HepG2 (cell line): ENCODE results near the gene NSD1. TPM values are rescaled to one million over a fixed set of nuclear protein-coding genes. Genes with fewer than 3 reads are reported as not detected.
A peak's percentile ranks its signal among the peaks of the same experiment; 100 is the strongest.

ENCODE experiments used
- ARID2 ChIP-seq: sonication (generic); formaldehyde crosslinking; IDR thresholded peaks from 2 replicates; pipeline ENCODE4 v1.8.1; 2022; ENCODE audit warnings: mild to moderate bottlenecking, missing genetic modification reagents, borderline replicate concordance
- DNMT1 ChIP-seq: sonication (generic); formaldehyde crosslinking; IDR thresholded peaks from 2 replicates; pipeline ENCODE4 v1.5.1; 2020; ENCODE audit warnings: mild to moderate bottlenecking, missing genetic modification reagents
- GTF2F1 ChIP-seq: fragments of 150-350 bp; IDR thresholded peaks from 2 replicates; pipeline ENCODE4 v1.6.1; 2014; ENCODE audit warnings: low read length
- KDM5A ChIP-seq: fragments of 200-600 bp; sonication (generic); IDR thresholded peaks from 2 replicates; pipeline ENCODE4 v1.7.0; 2018; ENCODE audit warnings: antibody characterized with exemption, mild to moderate bottlenecking, low read length, borderline replicate concordance
- MED8 ChIP-seq: sonication (generic); formaldehyde crosslinking; IDR thresholded peaks from 2 replicates; pipeline ENCODE4 v1.8.1; 2023; ENCODE audit warnings: mild to moderate bottlenecking, missing genetic modification reagents; ENCODE audit not compliant: insufficient replicate concordance
- MIER2 ChIP-seq: IDR thresholded peaks from 2 replicates; pipeline ENCODE4 v1.6.1; 2016; ENCODE audit warnings: missing biosample characterization, missing genetic modification reagents
- MXI1 ChIP-seq: IDR thresholded peaks from 3 replicates; pipeline ENCODE4 v1.6.1; 2012; ENCODE audit warnings: low read depth, low read length, inconsistent platforms, borderline replicate concordance
- NCOA2 ChIP-seq: sonication (generic); formaldehyde crosslinking; IDR thresholded peaks from 2 replicates; pipeline ENCODE4 v1.8.0; 2022; ENCODE audit warnings: inconsistent platforms
- NR1H2 ChIP-seq: sonication (generic); formaldehyde crosslinking; IDR thresholded peaks from 2 replicates; pipeline ENCODE4 v1.8.1; 2022; ENCODE audit warnings: low read depth, missing genetic modification reagents, borderline replicate concordance
- RFX3 ChIP-seq: IDR thresholded peaks from 2 replicates; pipeline ENCODE4 v1.6.1; 2016; ENCODE audit warnings: missing biosample characterization, missing genetic modification reagents
- ZBTB21 ChIP-seq: sonication (generic); formaldehyde crosslinking; IDR thresholded peaks from 2 replicates; pipeline ENCODE4 v1.4.0; 2020; ENCODE audit warnings: missing genetic modification reagents
- ZBTB8A ChIP-seq: sonication (generic); formaldehyde crosslinking; IDR thresholded peaks from 2 replicates; pipeline ENCODE4 v1.4.0; 2020; ENCODE audit warnings: mild to moderate bottlenecking, low read depth, missing genetic modification reagents, borderline replicate concordance
- ZNF3 ChIP-seq: IDR thresholded peaks from 2 replicates; pipeline ENCODE4 v1.7.0; 2017; ENCODE audit warnings: inconsistent platforms
- ZNF431 ChIP-seq: sonication (generic); formaldehyde crosslinking; IDR thresholded peaks from 2 replicates; pipeline ENCODE4 v1.9.0; 2022; ENCODE audit warnings: missing genetic modification reagents, low read depth, mild to moderate bottlenecking, borderline replicate concordance
- ZNF570 ChIP-seq: sonication (generic); formaldehyde crosslinking; IDR thresholded peaks from 2 replicates; pipeline ENCODE4 v1.4.0; 2020; ENCODE audit warnings: mild to moderate bottlenecking, missing genetic modification reagents, borderline replicate concordance
- ZNF746 ChIP-seq: sonication (generic); formaldehyde crosslinking; IDR thresholded peaks from 2 replicates; pipeline ENCODE4 v1.8.0; 2022; ENCODE audit warnings: mild to moderate bottlenecking, missing genetic modification reagents
- polyA plus RNA-seq, 8 experiments: library from polyadenylated mRNA; depleted of rRNA in 3 of 8; stranded (reverse) in 7 of 8; unstranded in 1 of 8; fragments of >200 nt; fragmentation: Illumina TruSeq in 4 of 8; extraction: Trizol in 4 of 8; gene quantifications; 2 replicates each; pipeline versions ENCODE4 v1.2.1 to v1.2.3, GENCODE V29; 2011 to 2016; ENCODE audit warnings: low read depth in 4 of 8, missing spikeins in 1 of 8, mixed read lengths in 1 of 8; ENCODE audit not compliant: insufficient read depth in 1 of 8
- total RNA-seq, 5 experiments: library from RNA; depleted of rRNA; stranded (reverse); fragments of >200 nt; fragmentation: Illumina TruSeq; extraction: Trizol; gene quantifications; 2 replicates each; pipeline ENCODE4 v1.2.3, GENCODE V29; 2016; ENCODE audit warnings: low read depth in 1 of 5
- TF ChIP-seq, protein P1 (sequence below): sonication (generic); formaldehyde crosslinking; IDR thresholded peaks from 2 replicates; pipeline ENCODE4 v1.4.0; 2020; ENCODE audit warnings: missing genetic modification reagents
- TF ChIP-seq, protein P2 (sequence below): sonication (generic); formaldehyde crosslinking; conservative IDR thresholded peaks from 2 replicates; pipeline ENCODE4 v1.4.0; 2020; ENCODE audit warnings: missing genetic modification reagents
- TF ChIP-seq, protein P3 (sequence below): IDR thresholded peaks from 2 replicates; pipeline ENCODE4 v1.6.1; 2016; ENCODE audit warnings: low read depth, missing genetic modification reagents, missing compliant biosample characterization
- TF ChIP-seq, protein P4 (sequence below): sonication (generic); formaldehyde crosslinking; conservative IDR thresholded peaks from 2 replicates; pipeline ENCODE4 v1.5.0; 2020; ENCODE audit warnings: missing genetic modification reagents

The NSD1 gene
- total and polyA plus RNA-seq, 2 of the 13 experiments (the other 11 are each of a cell fraction or from before 2014, with no cell fraction given): 0.01 to 0.09 TPM

DNA sequence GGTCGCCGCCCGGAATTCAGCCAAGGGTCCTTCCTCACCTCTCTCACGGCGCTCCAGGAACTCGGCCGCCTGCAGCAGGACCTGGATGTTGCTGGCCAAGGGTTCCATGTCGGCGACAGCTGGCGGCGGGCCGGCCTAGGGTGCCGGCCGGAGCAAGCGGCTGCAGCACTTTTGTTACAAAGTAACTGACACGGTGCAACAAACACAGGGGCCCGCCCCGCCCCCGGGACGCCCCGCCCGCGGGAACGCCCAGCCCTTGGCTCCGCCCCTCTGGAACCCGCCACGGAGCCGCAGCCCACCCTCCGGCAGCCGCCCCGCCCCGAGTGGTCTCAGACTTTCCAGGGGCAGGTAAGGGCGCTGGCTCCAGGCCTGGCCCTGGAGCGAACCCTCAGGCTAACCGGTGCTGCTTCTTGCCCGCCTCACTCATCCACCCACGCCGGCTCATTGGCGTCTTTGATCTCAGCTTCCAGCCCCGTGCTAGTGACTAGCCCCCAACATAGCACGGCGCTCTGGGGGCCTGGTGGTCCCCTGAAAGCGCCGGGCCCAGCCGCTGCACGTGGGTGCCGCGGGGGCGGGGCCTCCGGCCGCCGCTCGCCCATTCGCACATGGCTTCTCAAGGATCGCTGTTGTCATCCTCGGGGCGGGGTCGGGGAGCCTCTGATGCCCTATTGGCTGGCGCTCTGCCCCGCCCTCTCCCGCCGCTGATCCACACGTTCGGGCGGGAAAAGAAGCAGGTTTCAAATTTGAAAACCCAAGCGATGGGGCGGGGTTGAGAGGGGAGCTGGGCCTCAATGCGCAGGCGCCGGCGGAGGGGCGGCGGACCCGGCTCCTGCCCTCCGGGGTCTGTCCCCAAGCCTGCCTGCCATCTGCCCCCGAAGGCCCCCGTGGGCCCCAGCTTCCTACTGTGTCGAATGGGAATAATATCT lies 178.4 kb downstream of the NSD1 start, which contains the start of gene MXD3 (continued):
- TF ChIP-seq ZBTB8A (CRISPR knock-in tag) (no peak), RFX3 (CRISPR knock-in tag) (no peak), ZNF431 (CRISPR knock-in tag) (no peak), KDM5A (peak; percentile 54; the same call in 1 of the 2 replicates), MXI1 (peak; percentile 99), MED8 (peak; percentile 23), ZNF570 (CRISPR knock-in tag) (no peak), NR1H2 (CRISPR knock-in tag) (no peak), ZNF746 (CRISPR knock-in tag) (no peak), ZNF3 (no peak), ARID2 (CRISPR knock-in tag) (no peak), GTF2F1 (no peak), MIER2 (CRISPR knock-in tag) (no peak), NCOA2 (CRISPR knock-in tag) (no peak), ZBTB21 (CRISPR knock-in tag) (no peak), DNMT1 (CRISPR knock-in tag) (0 out of 2 replicates have a peak, but pooled peaks have one; percentile 68)
- TF ChIP-seq, protein P1, sequence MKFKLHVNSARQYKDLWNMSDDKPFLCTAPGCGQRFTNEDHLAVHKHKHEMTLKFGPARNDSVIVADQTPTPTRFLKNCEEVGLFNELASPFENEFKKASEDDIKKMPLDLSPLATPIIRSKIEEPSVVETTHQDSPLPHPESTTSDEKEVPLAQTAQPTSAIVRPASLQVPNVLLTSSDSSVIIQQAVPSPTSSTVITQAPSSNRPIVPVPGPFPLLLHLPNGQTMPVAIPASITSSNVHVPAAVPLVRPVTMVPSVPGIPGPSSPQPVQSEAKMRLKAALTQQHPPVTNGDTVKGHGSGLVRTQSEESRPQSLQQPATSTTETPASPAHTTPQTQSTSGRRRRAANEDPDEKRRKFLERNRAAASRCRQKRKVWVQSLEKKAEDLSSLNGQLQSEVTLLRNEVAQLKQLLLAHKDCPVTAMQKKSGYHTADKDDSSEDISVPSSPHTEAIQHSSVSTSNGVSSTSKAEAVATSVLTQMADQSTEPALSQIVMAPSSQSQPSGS (CRISPR knock-in tag): no peak; the same call in 1 of the 2 replicates
- TF ChIP-seq, protein P2, sequence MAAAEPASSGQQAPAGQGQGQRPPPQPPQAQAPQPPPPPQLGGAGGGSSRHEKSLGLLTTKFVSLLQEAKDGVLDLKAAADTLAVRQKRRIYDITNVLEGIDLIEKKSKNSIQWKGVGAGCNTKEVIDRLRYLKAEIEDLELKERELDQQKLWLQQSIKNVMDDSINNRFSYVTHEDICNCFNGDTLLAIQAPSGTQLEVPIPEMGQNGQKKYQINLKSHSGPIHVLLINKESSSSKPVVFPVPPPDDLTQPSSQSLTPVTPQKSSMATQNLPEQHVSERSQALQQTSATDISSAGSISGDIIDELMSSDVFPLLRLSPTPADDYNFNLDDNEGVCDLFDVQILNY (CRISPR knock-in tag): peak; percentile 92
- TF ChIP-seq, protein P3, sequence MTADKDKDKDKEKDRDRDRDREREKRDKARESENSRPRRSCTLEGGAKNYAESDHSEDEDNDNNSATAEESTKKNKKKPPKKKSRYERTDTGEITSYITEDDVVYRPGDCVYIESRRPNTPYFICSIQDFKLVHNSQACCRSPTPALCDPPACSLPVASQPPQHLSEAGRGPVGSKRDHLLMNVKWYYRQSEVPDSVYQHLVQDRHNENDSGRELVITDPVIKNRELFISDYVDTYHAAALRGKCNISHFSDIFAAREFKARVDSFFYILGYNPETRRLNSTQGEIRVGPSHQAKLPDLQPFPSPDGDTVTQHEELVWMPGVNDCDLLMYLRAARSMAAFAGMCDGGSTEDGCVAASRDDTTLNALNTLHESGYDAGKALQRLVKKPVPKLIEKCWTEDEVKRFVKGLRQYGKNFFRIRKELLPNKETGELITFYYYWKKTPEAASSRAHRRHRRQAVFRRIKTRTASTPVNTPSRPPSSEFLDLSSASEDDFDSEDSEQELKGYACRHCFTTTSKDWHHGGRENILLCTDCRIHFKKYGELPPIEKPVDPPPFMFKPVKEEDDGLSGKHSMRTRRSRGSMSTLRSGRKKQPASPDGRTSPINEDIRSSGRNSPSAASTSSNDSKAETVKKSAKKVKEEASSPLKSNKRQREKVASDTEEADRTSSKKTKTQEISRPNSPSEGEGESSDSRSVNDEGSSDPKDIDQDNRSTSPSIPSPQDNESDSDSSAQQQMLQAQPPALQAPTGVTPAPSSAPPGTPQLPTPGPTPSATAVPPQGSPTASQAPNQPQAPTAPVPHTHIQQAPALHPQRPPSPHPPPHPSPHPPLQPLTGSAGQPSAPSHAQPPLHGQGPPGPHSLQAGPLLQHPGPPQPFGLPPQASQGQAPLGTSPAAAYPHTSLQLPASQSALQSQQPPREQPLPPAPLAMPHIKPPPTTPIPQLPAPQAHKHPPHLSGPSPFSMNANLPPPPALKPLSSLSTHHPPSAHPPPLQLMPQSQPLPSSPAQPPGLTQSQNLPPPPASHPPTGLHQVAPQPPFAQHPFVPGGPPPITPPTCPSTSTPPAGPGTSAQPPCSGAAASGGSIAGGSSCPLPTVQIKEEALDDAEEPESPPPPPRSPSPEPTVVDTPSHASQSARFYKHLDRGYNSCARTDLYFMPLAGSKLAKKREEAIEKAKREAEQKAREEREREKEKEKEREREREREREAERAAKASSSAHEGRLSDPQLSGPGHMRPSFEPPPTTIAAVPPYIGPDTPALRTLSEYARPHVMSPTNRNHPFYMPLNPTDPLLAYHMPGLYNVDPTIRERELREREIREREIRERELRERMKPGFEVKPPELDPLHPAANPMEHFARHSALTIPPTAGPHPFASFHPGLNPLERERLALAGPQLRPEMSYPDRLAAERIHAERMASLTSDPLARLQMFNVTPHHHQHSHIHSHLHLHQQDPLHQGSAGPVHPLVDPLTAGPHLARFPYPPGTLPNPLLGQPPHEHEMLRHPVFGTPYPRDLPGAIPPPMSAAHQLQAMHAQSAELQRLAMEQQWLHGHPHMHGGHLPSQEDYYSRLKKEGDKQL (CRISPR knock-in tag): no peak
- TF ChIP-seq, protein P4, sequence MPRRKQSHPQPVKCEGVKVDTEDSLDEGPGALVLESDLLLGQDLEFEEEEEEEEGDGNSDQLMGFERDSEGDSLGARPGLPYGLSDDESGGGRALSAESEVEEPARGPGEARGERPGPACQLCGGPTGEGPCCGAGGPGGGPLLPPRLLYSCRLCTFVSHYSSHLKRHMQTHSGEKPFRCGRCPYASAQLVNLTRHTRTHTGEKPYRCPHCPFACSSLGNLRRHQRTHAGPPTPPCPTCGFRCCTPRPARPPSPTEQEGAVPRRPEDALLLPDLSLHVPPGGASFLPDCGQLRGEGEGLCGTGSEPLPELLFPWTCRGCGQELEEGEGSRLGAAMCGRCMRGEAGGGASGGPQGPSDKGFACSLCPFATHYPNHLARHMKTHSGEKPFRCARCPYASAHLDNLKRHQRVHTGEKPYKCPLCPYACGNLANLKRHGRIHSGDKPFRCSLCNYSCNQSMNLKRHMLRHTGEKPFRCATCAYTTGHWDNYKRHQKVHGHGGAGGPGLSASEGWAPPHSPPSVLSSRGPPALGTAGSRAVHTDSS (CRISPR knock-in tag): no peak
